Subcutaneous adipose tissue (tissue), 4 donors: Measurements from ENCODE around the gene RBM20. TPM values are rescaled to one million over a fixed set of nuclear protein-coding genes. Genes with fewer than 3 reads are reported as not detected.

Experiments
- CTCF ChIP-seq: fragments of 450-650 bp; IDR thresholded peaks from one replicate; pipeline ENCODE4 v1.5.1; 2016; ENCODE audit warnings: low read depth, mild to moderate bottlenecking, control low read depth, antibody characterized with exemption, moderate library complexity
- total RNA-seq, 4 donors: library from RNA; depleted of rRNA; stranded (reverse); fragments of >200 nt; gene quantifications; one replicate each; pipeline ENCODE4 v1.1.0, GENCODE V29; 2016

The RBM20 gene
- total RNA-seq, 4 donors from 2014 or later: 0.88 to 10.3 (median 3.5) TPM

DNA sequence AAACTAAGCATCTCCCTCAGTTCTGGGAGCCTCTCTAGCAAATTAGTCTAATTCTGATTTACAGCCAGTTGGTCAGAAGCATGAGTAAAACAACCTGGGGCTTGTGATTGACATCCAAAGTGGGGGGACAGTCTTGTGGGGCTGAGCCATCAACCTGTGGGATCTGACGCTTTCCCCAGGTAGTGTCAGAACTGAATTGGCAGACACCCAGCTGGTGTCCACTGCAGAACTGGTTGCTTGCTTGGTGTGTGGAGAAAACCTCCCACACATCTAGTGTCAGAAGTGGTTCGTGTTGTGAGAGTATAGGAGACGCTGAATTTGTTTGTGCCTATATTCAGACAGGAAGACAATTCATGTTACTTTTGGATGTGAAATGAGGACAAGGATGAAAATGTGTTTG, 135.4 kb downstream of the RBM20 start:
- TF ChIP-seq CTCF: no peak

- no peak for TF ChIP-seq CTCF
Measured at GRCh38 chr10:110780704-110781103, 136.6 kb downstream of the RBM20 start.

- no peak for TF ChIP-seq CTCF
Measured at GRCh38 chr10:110781139-110781538, 137.0 kb downstream of the RBM20 start.

- no peak for TF ChIP-seq CTCF
Measured at GRCh38 chr10:110782616-110783015, 138.5 kb downstream of the RBM20 start.

DNA sequence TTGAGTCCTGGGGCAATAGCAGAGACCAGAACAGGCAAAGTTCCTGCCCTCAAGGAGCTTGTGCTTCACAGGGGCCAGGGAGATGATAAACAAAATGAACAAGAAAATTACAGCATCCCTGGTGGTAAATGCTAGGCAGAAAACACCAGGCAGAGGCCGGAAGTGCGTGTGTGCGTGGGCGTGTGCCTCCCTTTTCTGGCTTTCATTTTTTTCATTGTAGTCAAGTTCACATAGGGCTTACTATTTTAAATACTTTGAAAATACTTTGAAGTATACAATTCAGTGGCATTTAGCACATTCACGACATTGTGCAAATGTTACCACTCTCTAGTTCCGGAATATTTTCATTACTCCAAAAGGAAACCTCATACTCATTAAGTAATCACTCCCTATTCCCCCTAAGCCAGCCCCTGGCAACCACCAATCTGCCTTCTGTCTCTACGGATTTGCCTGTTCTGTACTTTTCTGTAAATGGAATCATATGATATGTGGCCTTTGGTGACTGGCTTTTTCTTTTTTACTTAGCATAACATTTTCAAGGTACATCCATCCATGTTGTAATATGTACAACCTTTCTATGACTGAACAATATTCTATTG, 139.5 kb downstream of the RBM20 start:
- TF ChIP-seq CTCF: no peak

- TF ChIP-seq CTCF: no peak
Measured at GRCh38 chr10:110784198-110784597, 140.1 kb downstream of the RBM20 start.

- no peak for TF ChIP-seq CTCF
Measured at GRCh38 chr10:110786172-110786571, 142.0 kb downstream of the RBM20 start.
